ENCODE measurements around the gene LZTS2.

- TF ChIP-seq TCF7L2 (IDR thresholded peaks at IDR 0.05; ENCODE audit: borderline replicate concordance, extremely low read depth, insufficient read depth, insufficient read length): no peak
- no peak for TF ChIP-seq ATF3 (IDR thresholded peaks at IDR 0.05)
- no peak for TF ChIP-seq POLR2A (IDR thresholded peaks at IDR 0.05; ENCODE audit: borderline replicate concordance, extremely low read depth, insufficient read depth, insufficient read length)
- TF ChIP-seq YY1 (IDR thresholded peaks at IDR 0.05; ENCODE audit: extremely low read depth, insufficient replicate concordance, low read depth, low read length): no peak
- no peak for TF ChIP-seq ZBTB33 (IDR thresholded peaks at IDR 0.05; ENCODE audit: extremely low read depth, insufficient replicate concordance, low read length)
- no peak for TF ChIP-seq EZH2phosphoT487 (IDR thresholded peaks at IDR 0.05; ENCODE audit: borderline replicate concordance)
- no peak for TF ChIP-seq CTCF (IDR thresholded peaks at IDR 0.05 in 2 of 3, conservative IDR thresholded peaks at IDR 0.05 in 1 of 3; ENCODE audit: borderline replicate concordance in 1 of 3, insufficient read depth in 1 of 3, low read depth in 2 of 3, low read length in 2 of 3)
- TF ChIP-seq REST (IDR thresholded peaks at IDR 0.05; ENCODE audit: low read depth): no peak
- TF ChIP-seq ZNF274 (IDR thresholded peaks at IDR 0.05; ENCODE audit: low read depth, low read length): no peak
Observed at GRCh38 chr10:100970914-100971811, 28.4 kb upstream of the LZTS2 start.
